Osteocyte (in vitro differentiated cells): ENCODE results near the gene ARHGAP22. TPM values are rescaled to one million over a fixed set of nuclear protein-coding genes. Genes with fewer than 3 reads are reported as not detected.
A peak's percentile ranks its signal among the peaks of the same experiment; 100 is the strongest.

ENCODE experiments used
- DNase-seq: peaks from one replicate; pipeline ENCODE4 v3.0.0; 2021; ENCODE audit warnings: mixed read lengths; ENCODE audit not compliant: unreplicated experiment; ENCODE audit errors: extremely low spot score
- H3K27ac Mint-ChIP-seq: one replicate; pipeline ENCODE4 v1.8.0; 2021; ENCODE audit warnings: mild to moderate bottlenecking, mixed read lengths; ENCODE audit not compliant: unreplicated experiment
- H3K27me3 Mint-ChIP-seq: one replicate; pipeline ENCODE4 v1.8.0; 2021; ENCODE audit warnings: mixed read lengths; ENCODE audit not compliant: unreplicated experiment
- H3K36me3 Mint-ChIP-seq: one replicate; pipeline ENCODE4 v1.8.0; 2021; ENCODE audit warnings: mixed read lengths; ENCODE audit not compliant: unreplicated experiment
- H3K4me1 Mint-ChIP-seq: one replicate; pipeline ENCODE4 v1.8.0; 2021; ENCODE audit warnings: mixed read lengths; ENCODE audit not compliant: unreplicated experiment
- H3K4me3 Mint-ChIP-seq: one replicate; pipeline ENCODE4 v1.8.0; 2021; ENCODE audit warnings: mild to moderate bottlenecking, moderate library complexity, mixed read lengths; ENCODE audit not compliant: unreplicated experiment
- H3K9me3 Mint-ChIP-seq: one replicate; pipeline ENCODE4 v1.8.0; 2021; ENCODE audit warnings: mixed read lengths; ENCODE audit not compliant: unreplicated experiment
- total RNA-seq: library from RNA; stranded (reverse); gene quantifications from 2 replicates; pipeline ENCODE4 v1.2.1, GENCODE V29; 2021
- TF ChIP-seq, protein P1 (sequence below): fragments of 200-600 bp; sonication (generic); IDR thresholded peaks from 2 replicates; pipeline ENCODE4 v1.5.0; 2021; ENCODE audit warnings: antibody characterized with exemption, mild to moderate bottlenecking, moderate library complexity

Gene ARHGAP22
- total RNA-seq, 1 donor from 2014 or later: 0.64 TPM

DNA sequence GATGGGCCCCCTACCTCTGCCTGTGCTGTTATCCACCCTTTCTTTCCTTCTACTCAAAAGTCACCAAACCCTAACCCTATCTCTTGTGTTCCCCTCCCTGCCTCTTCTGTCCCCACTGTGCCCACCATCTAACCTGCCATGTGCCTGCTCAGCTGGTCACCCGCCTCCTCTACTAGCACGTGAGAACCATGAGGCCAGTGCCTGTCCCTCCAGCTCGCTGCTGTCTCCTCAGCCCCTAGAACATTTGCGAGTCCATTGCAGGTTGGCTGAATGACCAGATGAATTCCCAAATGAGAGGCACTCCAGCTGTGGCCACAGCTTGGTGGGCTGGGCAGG lies 129.0 kb downstream of the ARHGAP22 start:
- H3K27me3 Mint-ChIP-seq: no peaks in the 10 kb centered on the region
- peak; percentile 68 for DNase-seq
- H3K4me1 Mint-ChIP-seq: no peaks in the 10 kb centered on the region
- no peaks in the 10 kb centered on the region for H3K36me3 Mint-ChIP-seq
- H3K27ac Mint-ChIP-seq: no peak overlapping the region
- H3K4me3 Mint-ChIP-seq: no peak overlapping the region
- peaks cover 4% of the 10 kb centered on the region for H3K9me3 Mint-ChIP-seq
- TF ChIP-seq, protein P1, sequence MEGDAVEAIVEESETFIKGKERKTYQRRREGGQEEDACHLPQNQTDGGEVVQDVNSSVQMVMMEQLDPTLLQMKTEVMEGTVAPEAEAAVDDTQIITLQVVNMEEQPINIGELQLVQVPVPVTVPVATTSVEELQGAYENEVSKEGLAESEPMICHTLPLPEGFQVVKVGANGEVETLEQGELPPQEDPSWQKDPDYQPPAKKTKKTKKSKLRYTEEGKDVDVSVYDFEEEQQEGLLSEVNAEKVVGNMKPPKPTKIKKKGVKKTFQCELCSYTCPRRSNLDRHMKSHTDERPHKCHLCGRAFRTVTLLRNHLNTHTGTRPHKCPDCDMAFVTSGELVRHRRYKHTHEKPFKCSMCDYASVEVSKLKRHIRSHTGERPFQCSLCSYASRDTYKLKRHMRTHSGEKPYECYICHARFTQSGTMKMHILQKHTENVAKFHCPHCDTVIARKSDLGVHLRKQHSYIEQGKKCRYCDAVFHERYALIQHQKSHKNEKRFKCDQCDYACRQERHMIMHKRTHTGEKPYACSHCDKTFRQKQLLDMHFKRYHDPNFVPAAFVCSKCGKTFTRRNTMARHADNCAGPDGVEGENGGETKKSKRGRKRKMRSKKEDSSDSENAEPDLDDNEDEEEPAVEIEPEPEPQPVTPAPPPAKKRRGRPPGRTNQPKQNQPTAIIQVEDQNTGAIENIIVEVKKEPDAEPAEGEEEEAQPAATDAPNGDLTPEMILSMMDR: no peak

DNA sequence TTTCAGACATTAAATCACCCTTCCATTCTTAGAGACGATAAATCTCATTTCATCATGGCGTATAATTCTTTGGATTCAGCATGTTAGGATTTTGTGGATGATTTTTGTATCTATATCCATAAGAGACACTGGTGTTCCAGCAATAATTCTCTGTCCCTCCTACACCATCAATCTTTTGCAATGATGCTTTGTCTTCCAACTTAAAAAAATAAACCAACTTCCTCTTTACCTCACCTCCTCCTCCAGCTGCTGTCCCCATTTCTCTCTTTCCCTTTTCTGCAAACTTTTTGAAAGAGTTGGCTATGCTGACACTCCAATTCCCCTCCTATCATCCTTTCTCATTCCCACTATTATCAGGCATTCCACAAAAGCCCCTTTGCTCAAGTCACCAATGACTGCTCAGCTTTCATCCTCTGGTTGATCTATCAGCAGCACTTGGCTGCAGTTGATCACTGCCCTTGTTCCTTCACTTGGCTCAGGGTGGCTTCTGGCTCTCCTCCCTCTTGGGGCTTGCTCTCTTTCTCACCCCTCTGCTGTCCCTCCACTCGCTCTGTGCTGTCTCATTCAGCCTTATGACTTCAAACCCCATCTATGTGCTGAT lies 130.0 kb downstream of the ARHGAP22 start:
- TF ChIP-seq, protein P1: no peak
- Mint-ChIP-seq H3K27ac (no peak overlapping the region), H3K36me3 (no peaks in the 10 kb centered on the region), H3K4me1 (peaks cover 2% of the 10 kb centered on the region), H3K4me3 (no peak overlapping the region), H3K27me3 (no peaks in the 10 kb centered on the region), H3K9me3 (peaks cover 4% of the 10 kb centered on the region)
- no peak for DNase-seq

DNA sequence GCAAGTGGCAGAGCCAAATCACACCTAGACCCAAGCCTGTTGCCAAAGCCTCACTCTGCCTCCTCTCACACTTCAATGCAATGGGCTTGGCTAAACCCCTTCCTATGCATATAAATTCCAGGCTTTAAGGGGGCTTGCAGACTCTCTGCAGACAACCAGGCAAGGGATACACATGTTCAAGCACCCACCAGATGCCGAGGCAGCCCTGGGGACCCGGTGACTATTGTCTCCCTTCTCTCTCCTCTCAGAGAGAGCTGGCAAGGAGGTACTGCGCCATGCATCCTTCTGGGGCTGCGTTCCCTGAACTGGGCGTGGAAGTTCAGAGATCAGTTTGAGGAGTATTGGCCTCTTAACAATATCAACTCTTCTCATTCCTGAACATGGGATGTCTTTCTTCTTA lies 131.2 kb downstream of the ARHGAP22 start:
- no peaks in the 10 kb centered on the region for H3K27me3 Mint-ChIP-seq
- no peak overlapping the region for H3K4me3 Mint-ChIP-seq
- H3K4me1 Mint-ChIP-seq: peaks cover 2% of the 10 kb centered on the region
- no peaks in the 10 kb centered on the region for H3K36me3 Mint-ChIP-seq
- H3K27ac Mint-ChIP-seq: no peak overlapping the region
- peaks cover 4% of the 10 kb centered on the region for H3K9me3 Mint-ChIP-seq
- TF ChIP-seq, protein P1: no peak
- DNase-seq: peak; percentile 70

DNA sequence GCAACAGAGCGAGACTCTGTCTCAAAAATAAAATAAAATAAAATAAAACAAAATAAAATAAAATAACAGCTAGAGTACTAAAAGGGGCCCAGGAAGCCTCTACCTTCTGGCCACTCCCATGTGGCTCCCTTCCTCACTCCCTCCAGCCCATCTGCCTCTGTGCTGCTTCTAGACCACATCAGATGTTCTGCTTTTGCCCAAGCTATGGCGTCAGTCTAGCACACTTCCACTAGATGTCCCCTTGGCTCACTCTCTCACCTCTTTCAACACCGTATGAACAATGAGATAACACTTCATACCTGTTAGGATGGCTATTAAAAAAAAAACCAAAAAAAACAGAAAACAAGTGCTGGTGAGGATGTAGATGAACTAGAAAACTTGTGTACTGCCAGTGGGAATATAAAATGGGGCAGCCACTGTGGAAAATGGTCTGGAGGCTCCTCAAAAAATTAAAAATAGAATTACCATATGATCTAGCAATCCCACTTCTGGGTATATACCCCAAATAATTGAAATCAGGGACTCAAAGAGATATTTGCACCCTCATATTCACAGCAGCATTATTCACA lies 132.3 kb downstream of the ARHGAP22 start:
- H3K4me3 Mint-ChIP-seq: no peak overlapping the region
- no peaks in the 10 kb centered on the region for H3K36me3 Mint-ChIP-seq
- TF ChIP-seq, protein P1: no peak
- no peak overlapping the region for H3K27ac Mint-ChIP-seq
- H3K4me1 Mint-ChIP-seq: peaks cover 2% of the 10 kb centered on the region
- H3K27me3 Mint-ChIP-seq: no peaks in the 10 kb centered on the region
- peaks cover 4% of the 10 kb centered on the region for H3K9me3 Mint-ChIP-seq
- no peak for DNase-seq

DNA sequence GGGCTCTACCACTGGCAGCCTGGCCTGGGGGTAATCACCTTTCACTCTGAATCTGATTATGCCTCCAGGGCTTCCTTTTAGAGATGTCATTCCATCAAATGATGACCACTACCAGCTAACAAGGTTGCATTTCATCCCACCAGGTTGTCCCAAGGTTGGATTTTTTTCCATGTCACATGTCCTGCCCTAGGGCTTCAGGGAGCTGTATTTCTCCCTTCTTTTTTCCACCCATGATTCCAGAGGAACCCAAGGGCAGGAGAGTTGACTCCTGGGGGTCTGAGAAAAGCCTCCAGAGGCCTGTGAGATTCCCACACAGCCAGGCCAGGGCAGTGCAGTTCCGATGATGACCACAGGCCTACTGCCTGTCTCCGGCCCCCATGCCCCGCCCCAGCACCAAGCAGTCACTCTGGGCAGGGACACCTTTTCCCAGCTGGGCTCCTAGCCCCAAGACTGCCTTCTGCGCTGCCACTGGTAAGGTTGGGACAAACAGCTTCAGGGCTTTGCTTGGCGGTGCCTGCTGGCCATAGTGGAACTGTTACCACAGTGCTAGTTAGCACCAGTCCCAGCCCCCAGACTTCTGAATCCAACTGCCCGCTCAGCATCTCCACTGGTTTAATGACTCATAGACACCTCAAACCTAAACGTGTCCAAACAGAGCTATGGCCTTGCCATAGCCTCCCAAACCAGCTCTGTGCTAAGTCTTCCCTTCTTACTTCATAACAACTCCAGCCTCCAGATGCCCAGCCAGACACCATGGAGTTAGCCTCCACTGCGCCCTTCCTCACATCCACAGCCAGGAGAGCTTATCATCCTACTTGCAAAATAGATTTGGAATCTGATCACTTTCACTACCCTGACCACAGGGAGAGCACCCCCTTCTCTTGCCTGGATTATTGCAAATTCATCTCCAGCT lies 133.7 kb downstream of the ARHGAP22 start:
- DNase-seq: peak; percentile 79
- H3K27me3 Mint-ChIP-seq: no peaks in the 10 kb centered on the region
- no peak overlapping the region for H3K4me3 Mint-ChIP-seq
- H3K36me3 Mint-ChIP-seq: no peaks in the 10 kb centered on the region
- no peak overlapping the region for H3K27ac Mint-ChIP-seq
- TF ChIP-seq, protein P1: no peak
- peaks cover 2% of the 10 kb centered on the region for H3K4me1 Mint-ChIP-seq
- H3K9me3 Mint-ChIP-seq: peaks cover 4% of the 10 kb centered on the region
